HG03060 (cell line): ENCODE measurements around the gene GPC6.
A peak's percentile ranks its signal among the peaks of the same experiment; 100 is the strongest.

ENCODE experiments used
- ATAC-seq: cut with Tn5 transposase; IDR thresholded peaks from one replicate; pipeline ENCODE4 v1.9.1; 2021; ENCODE audit warnings: low read depth, moderate number of reproducible peaks; ENCODE audit not compliant: unreplicated experiment

The GPC6 gene

GRCh38 chr13:94322925-94323763 lies 1096.5 kb downstream of the GPC6 start:
- no peak for ATAC-seq

GRCh38 chr13:94323764-94324758 lies 1097.5 kb downstream of the GPC6 start:
- no peak for ATAC-seq

- ATAC-seq = no peak
Measured at GRCh38 chr13:94324767-94325540, 1098.3 kb downstream of the GPC6 start.

GRCh38 chr13:94325650-94326049 lies 1099.0 kb downstream of the GPC6 start:
- ATAC-seq = no peak

- peak; percentile 95 for ATAC-seq
Measured at GRCh38 chr13:94327318-94327717, 1100.7 kb downstream of the GPC6 start.

- ATAC-seq = no peak
Measured at GRCh38 chr13:94328381-94329041, 1101.9 kb downstream of the GPC6 start.

- no peak for ATAC-seq
Measured at GRCh38 chr13:94329277-94329676, 1102.7 kb downstream of the GPC6 start.

- no peak for ATAC-seq
Measured at GRCh38 chr13:94329754-94330551, 1103.3 kb downstream of the GPC6 start.

GRCh38 chr13:94330552-94331071 lies 1104.0 kb downstream of the GPC6 start:
- ATAC-seq = no peak

GRCh38 chr13:94331281-94331680 lies 1104.7 kb downstream of the GPC6 start:
- ATAC-seq = no peak

GRCh38 chr13:94332359-94333096 lies 1105.9 kb downstream of the GPC6 start:
- no peak for ATAC-seq

GRCh38 chr13:94333131-94333820 lies 1106.7 kb downstream of the GPC6 start:
- ATAC-seq = no peak

- no peak for ATAC-seq
Measured at GRCh38 chr13:94335761-94336526, 1109.3 kb downstream of the GPC6 start.

- ATAC-seq = no peak
Measured at GRCh38 chr13:94339116-94339687, 1112.6 kb downstream of the GPC6 start.

GRCh38 chr13:94342436-94343242 lies 1116.0 kb downstream of the GPC6 start:
- no peak for ATAC-seq

GRCh38 chr13:94343243-94343585 lies 1116.6 kb downstream of the GPC6 start:
- ATAC-seq = no peak
